Activated T-cell treated with anti-CD3 and anti-CD28 coated beads for 1 hour (primary cell): ENCODE data around the gene SOS2.
"Not testable (repeated sequence)": the region's sequence is repeated elsewhere in the genome, so short reads cannot be mapped to it uniquely, and the experiment has no call there.

Experiments
- DNase-seq: peaks from one replicate; pipeline ENCODE4 v3.0.0-alpha.2; 2020; ENCODE audit warnings: low read depth

Gene SOS2

GRCh38 chr14:50085570-50086320 lies 145.6 kb downstream of the SOS2 start:
- DNase-seq = no peak

GRCh38 chr14:50084666-50085065 lies 146.7 kb downstream of the SOS2 start:
- no peak for DNase-seq

GRCh38 chr14:50083467-50084337 lies 147.7 kb downstream of the SOS2 start:
- DNase-seq = peak; percentile 18

GRCh38 chr14:50082784-50083466 lies 148.5 kb downstream of the SOS2 start:
- DNase-seq = peak; percentile 65

- peak; percentile 33 for DNase-seq
Measured at GRCh38 chr14:50082308-50082742, 149.1 kb downstream of the SOS2 start.

GRCh38 chr14:50079103-50079502 lies 152.3 kb downstream of the SOS2 start:
- not testable (repeated sequence) for DNase-seq

GRCh38 chr14:50073663-50074062 lies 157.7 kb downstream of the SOS2 start:
- DNase-seq = not testable (repeated sequence)

GRCh38 chr14:50072395-50072794 lies 159.0 kb downstream of the SOS2 start:
- no peak for DNase-seq

GRCh38 chr14:50070840-50071548 lies 160.4 kb downstream of the SOS2 start:
- no peak for DNase-seq

GRCh38 chr14:50070230-50070629 lies 161.1 kb downstream of the SOS2 start:
- no peak for DNase-seq

- DNase-seq = no peak
Measured at GRCh38 chr14:50069325-50069724, 162.1 kb downstream of the SOS2 start.

GRCh38 chr14:50068496-50068895 lies 162.9 kb downstream of the SOS2 start:
- DNase-seq = no peak

GRCh38 chr14:50067723-50068495 lies 163.5 kb downstream of the SOS2 start:
- no peak for DNase-seq
